ENCODE results near the gene B9D2. TPM values are rescaled to one million over a fixed set of nuclear protein-coding genes. Genes with fewer than 3 reads are reported as not detected.

The B9D2 gene
- total and polyA plus RNA-seq, 10 donors: 7.5 to 11.9 (median 8.7) TPM

DNA sequence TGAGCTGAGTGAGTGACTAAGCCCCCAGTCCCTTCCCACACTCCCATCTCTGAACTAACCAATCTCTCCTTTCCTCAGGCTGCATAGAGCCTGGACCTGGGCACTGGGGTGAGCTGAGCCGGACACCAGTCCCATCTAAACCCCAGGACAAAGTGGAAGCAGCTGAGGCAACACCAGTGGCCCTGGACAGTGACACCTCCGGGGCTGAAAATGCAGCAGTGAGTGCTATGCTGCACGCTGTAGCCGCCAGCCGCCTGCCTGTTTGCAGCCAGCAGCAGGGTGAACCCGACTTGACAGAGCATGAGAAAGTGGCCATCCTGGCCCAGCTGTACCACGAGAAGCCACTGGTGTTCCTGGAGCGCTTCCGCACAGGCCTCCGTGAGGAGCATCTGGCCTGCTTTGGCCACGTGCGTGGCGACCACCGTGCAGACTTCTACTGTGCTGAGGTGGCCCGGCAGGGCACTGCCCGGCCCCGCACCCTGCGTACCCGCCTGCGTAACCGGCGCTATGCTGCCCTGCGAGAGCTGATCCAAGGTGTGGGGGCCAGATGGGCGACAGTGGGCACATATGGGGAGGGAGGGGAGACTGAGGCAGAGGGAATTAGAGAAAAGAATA, 47.5 kb downstream of the B9D2 start:
- TF ChIP-seq POLR2A (IDR thresholded peaks at IDR 0.05): no peak
- peak in 2 of 3 donors; percentile 37 to 72 for TF ChIP-seq POLR2AphosphoS5 (IDR thresholded peaks at IDR 0.05)
- no peaks in the 10 kb centered on the region for H3K9me3 ChIP-seq
- H3K4me3 ChIP-seq: no peak overlapping the region
- no peak overlapping the region for H3K27ac ChIP-seq
- H3K36me3 ChIP-seq: peaks cover 0 to 98% (median 84%) of the 10 kb centered on the region in 6 donors
- H3K27me3 ChIP-seq (replicated peaks in 1 of 7): no peaks in the 10 kb centered on the region
- 95 to 98% (median 96%) methylated on average over 19 to 24 of the region's 24 CpGs for WGBS, 5 donors
- DNase-seq: peak; percentile 64
- intact Hi-C loops (cut with DNase I; ENCODE audit: low total_unique reads): no loop called here
- H3K4me1 ChIP-seq: peaks cover 8 to 69% (median 25%) of the 10 kb centered on the region in 6 donors

DNA sequence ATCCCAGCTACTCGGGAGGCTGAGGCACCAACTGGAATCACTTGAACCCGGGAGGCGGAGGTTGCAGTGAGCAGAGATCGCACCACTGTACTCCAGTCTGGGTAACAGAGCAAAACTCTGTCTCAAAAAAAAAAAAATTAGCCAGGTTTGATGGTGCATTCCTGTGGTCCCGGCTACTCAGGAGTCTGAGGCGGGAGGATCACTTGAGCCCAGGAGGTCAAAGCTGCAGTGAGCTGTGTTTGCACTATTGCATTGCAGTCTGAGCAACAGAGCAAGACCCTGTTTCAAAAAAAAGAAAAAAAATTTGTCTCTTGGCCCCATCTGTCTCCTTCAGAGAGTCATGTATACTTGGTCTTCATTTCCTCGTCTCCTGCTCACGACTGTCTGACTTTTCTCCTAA, 52.3 kb downstream of the B9D2 start:
- TF ChIP-seq POLR2AphosphoS5 (IDR thresholded peaks at IDR 0.05) (no peak), POLR2A (IDR thresholded peaks at IDR 0.05) (no peak)
- TF ChIP-seq, protein P1, sequence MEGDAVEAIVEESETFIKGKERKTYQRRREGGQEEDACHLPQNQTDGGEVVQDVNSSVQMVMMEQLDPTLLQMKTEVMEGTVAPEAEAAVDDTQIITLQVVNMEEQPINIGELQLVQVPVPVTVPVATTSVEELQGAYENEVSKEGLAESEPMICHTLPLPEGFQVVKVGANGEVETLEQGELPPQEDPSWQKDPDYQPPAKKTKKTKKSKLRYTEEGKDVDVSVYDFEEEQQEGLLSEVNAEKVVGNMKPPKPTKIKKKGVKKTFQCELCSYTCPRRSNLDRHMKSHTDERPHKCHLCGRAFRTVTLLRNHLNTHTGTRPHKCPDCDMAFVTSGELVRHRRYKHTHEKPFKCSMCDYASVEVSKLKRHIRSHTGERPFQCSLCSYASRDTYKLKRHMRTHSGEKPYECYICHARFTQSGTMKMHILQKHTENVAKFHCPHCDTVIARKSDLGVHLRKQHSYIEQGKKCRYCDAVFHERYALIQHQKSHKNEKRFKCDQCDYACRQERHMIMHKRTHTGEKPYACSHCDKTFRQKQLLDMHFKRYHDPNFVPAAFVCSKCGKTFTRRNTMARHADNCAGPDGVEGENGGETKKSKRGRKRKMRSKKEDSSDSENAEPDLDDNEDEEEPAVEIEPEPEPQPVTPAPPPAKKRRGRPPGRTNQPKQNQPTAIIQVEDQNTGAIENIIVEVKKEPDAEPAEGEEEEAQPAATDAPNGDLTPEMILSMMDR (IDR thresholded peaks at IDR 0.05 in 8 of 11, conservative IDR thresholded peaks at IDR 0.05 in 3 of 11): no peak
- H3K4me1 ChIP-seq: peaks cover 40 to 85% (median 55%) of the 10 kb centered on the region in 6 donors
- no peak for DNase-seq
- intact Hi-C loops (cut with DNase I; ENCODE audit: low total_unique reads): loop anchor here (5.0 kb wide), 1 partner anchor 109 kb away; no protein-coding TSS in a partner anchor
- peaks cover 0 to 59% (median 39%) of the 10 kb centered on the region in 6 donors for H3K36me3 ChIP-seq
- WGBS, 5 donors: 86 to 92% (median 91%) methylated on average over 8 of the region's 8 CpGs
- no peaks in the 10 kb centered on the region for H3K9me3 ChIP-seq
- H3K27me3 ChIP-seq (replicated peaks in 1 of 7): no peaks in the 10 kb centered on the region
- H3K27ac ChIP-seq: no peak overlapping the region
- peak overlapping the region in 3 of 8 donors; percentile 69 to 86 (median 74) for H3K4me3 ChIP-seq

- Histone ChIP-seq H3K27ac (peak overlapping the region in 5 of 8 donors; percentile 92 to 98 (median 96)), H3K4me3 (peak overlapping the region in 7 of 8 donors; percentile 57 to 86 (median 74))
- 66 to 80% (median 74%) methylated on average over 5 of the region's 5 CpGs for WGBS, 5 donors
These were observed 52.9 kb downstream of the B9D2 start for GRCh38 chr19:41311072-41311471.

DNA sequence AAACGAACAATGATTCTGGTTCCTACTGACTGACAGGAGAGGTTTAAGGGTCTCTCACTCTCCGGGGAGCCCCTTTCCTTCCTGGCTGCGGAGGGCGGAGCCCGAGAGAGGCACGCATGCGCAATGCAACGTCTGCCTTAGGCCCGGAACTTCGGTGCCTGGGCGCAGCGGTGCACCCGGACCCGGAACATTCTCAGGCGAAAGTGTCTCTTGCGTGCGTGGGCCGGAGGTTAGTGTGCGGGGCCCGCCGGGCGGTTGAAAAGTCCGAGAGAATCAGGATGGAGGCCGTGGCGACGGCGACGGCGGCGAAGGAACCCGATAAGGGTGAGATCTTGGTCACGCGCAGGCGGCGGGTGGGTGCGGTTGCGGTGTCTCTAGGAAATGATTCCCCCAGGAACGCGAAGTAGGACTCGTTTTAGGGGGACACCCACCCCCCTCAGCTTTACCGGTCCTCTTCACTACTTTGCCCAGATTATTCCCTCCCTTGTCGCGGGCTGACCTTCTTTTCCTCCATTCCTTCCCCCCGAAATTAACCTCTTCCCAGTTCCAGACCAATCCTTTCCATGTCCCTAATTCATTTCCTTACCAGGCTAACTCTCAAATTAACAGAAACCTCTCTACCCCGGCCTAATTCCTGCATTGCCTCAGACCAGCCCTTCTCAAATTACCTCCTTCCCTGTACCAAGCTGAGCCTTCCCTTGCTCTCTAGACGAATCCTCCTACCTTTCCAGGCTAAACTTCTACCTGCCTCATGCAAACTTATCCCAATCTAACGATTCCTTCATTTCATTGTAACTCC, 53.7 kb downstream of the B9D2 start, which contains the start of gene CCDC97:
Gene CCDC97 (plus strand): TSS at position 140 of the 799 bp plus-strand sequence. CDS start 139 bp downstream, at position 279.
- H3K27me3 ChIP-seq (replicated peaks in 1 of 7): no peaks in the 10 kb centered on the region
- H3K4me3 ChIP-seq: peak within 1 kb of the TSS; percentile 56 to 86 (median 72)
- peaks cover 48 to 92% (median 68%) of the 10 kb centered on the region in 6 donors for H3K4me1 ChIP-seq
- TF ChIP-seq POLR2AphosphoS5 (IDR thresholded peaks at IDR 0.05): peak; percentile 93 to 96 (median 95)
- TF ChIP-seq, protein P1 (IDR thresholded peaks at IDR 0.05 in 8 of 11, conservative IDR thresholded peaks at IDR 0.05 in 3 of 11): peak in 1 of 11 experiments; percentile 20
- peak; percentile 51 to 67 (median 59) for TF ChIP-seq POLR2A (IDR thresholded peaks at IDR 0.05)
- peaks cover 0 to 59% (median 43%) of the 10 kb centered on the region in 6 donors for H3K36me3 ChIP-seq
- intact Hi-C loops (cut with DNase I; ENCODE audit: low total_unique reads): loop anchor here (5.0 kb wide), 1 partner anchor 108 kb away; no protein-coding TSS in a partner anchor
- peak within 1 kb of the TSS; percentile 88 to 98 (median 97) for H3K27ac ChIP-seq
- no peaks in the 10 kb centered on the region for H3K9me3 ChIP-seq
- 0 to 1% (median 0%) methylated on average over 25 to 47 of the region's 47 CpGs for WGBS, 5 donors
- peak; percentile 96 for DNase-seq

More at GRCh38 chr19:41311072-41311471, 52.9 kb downstream of the B9D2 start:
- Histone ChIP-seq H3K27me3 (replicated peaks in 1 of 7) (no peaks in the 10 kb centered on the region), H3K9me3 (no peaks in the 10 kb centered on the region), H3K36me3 (peaks cover 0 to 59% (median 39%) of the 10 kb centered on the region in 6 donors), H3K4me1 (peaks cover 45 to 90% (median 61%) of the 10 kb centered on the region in 6 donors)
- intact Hi-C loops (cut with DNase I; ENCODE audit: low total_unique reads): loop anchor here (5.0 kb wide), 1 partner anchor 109 kb away; no protein-coding TSS in a partner anchor
- no peak for DNase-seq
- TF ChIP-seq POLR2AphosphoS5 (IDR thresholded peaks at IDR 0.05) (no peak), POLR2A (IDR thresholded peaks at IDR 0.05) (no peak)
- TF ChIP-seq, protein P1 (IDR thresholded peaks at IDR 0.05 in 8 of 11, conservative IDR thresholded peaks at IDR 0.05 in 3 of 11): no peak

Data from spleen (tissue), 11 donors.